HG03442 (cell line): ENCODE measurements around the gene LMX1B.
"Not testable (repeated sequence)": the region's sequence is repeated elsewhere in the genome, so short reads cannot be mapped to it uniquely, and the experiment has no call there.

ENCODE experiments used
- ATAC-seq: cut with Tn5 transposase; IDR thresholded peaks from one replicate; pipeline ENCODE4 v1.9.1; 2021; ENCODE audit warnings: mild to moderate bottlenecking, moderate library complexity; ENCODE audit not compliant: unreplicated experiment

The LMX1B gene

GRCh38 chr9:126652140-126652582, 38.4 kb downstream of the LMX1B start:
- ATAC-seq, result no peak

- ATAC-seq, result no peak
Observed at GRCh38 chr9:126654124-126654523, 40.4 kb downstream of the LMX1B start.

GRCh38 chr9:126656214-126656613, 42.5 kb downstream of the LMX1B start:
- ATAC-seq, result not testable (repeated sequence)

- no peak for ATAC-seq
Observed at GRCh38 chr9:126658201-126658825, 44.6 kb downstream of the LMX1B start.

- ATAC-seq, result no peak
Observed at GRCh38 chr9:126658956-126659555, 45.3 kb downstream of the LMX1B start.

- ATAC-seq, result no peak
Observed at GRCh38 chr9:126661122-126661520, 47.4 kb downstream of the LMX1B start.

- ATAC-seq, result no peak
Observed at GRCh38 chr9:126661521-126662251, 48.0 kb downstream of the LMX1B start.

GRCh38 chr9:126663661-126664072, 49.9 kb downstream of the LMX1B start:
- no peak for ATAC-seq

- ATAC-seq, result no peak
Observed at GRCh38 chr9:126664900-126665643, 51.3 kb downstream of the LMX1B start.

- no peak for ATAC-seq
Observed at GRCh38 chr9:126665644-126666035, 51.9 kb downstream of the LMX1B start.

- no peak for ATAC-seq
Observed at GRCh38 chr9:126666155-126666803, 52.6 kb downstream of the LMX1B start.

GRCh38 chr9:126667190-126668055, 53.7 kb downstream of the LMX1B start:
- ATAC-seq, result no peak

- ATAC-seq, result no peak
Observed at GRCh38 chr9:126668058-126668457, 54.3 kb downstream of the LMX1B start.

- no peak for ATAC-seq
Observed at GRCh38 chr9:126669108-126669507, 55.4 kb downstream of the LMX1B start.

- no peak for ATAC-seq
Observed at GRCh38 chr9:126670270-126670669, 56.5 kb downstream of the LMX1B start.

GRCh38 chr9:126671381-126671831, 57.7 kb downstream of the LMX1B start:
- ATAC-seq, result no peak

GRCh38 chr9:126671983-126672382, 58.3 kb downstream of the LMX1B start:
- no peak for ATAC-seq

- ATAC-seq, result no peak
Observed at GRCh38 chr9:126672634-126673284, 59.0 kb downstream of the LMX1B start.

- ATAC-seq, result no peak
Observed at GRCh38 chr9:126673689-126674364, 60.1 kb downstream of the LMX1B start.
